H1 (cell line): ENCODE data around the gene TP73. TPM values are rescaled to one million over a fixed set of nuclear protein-coding genes. Genes with fewer than 3 reads are reported as not detected.

ENCODE experiments used
- CTCF ChIA-PET: fragments of 300-600 bp; sonication (Branson Sonifier 250); formaldehyde crosslinking; loops from one replicate; lab custom pipeline; 2021; ENCODE audit not compliant: partially characterized antibody; lab: Charles Lee
- POLR2A ChIA-PET: fragments of 300-600 bp; sonication (Branson Sonifier 250); formaldehyde crosslinking; loops from one replicate; lab custom pipeline; 2021; ENCODE audit warnings: inconsistent platforms; ENCODE audit not compliant: partially characterized antibody; lab: Charles Lee
- DNase-seq, 2 experiments: peaks; one replicate each; pipeline versions ENCODE4 v3.0.0 to v3.0.0-alpha.2; 2010 to 2022; ENCODE audit warnings: low spot score in 2 of 2, low read depth in 1 of 2, mixed read lengths in 1 of 2
- FAIRE-seq: peaks from 2 replicates; lab custom pipeline; 2011; peaks lifted over from hg19 to GRCh38; lab: Jason Lieb, UNC
- H2AFZ ChIP-seq: 2 replicates; pipeline ENCODE4 v1.8.1; 2012; ENCODE audit warnings: low read length, inconsistent platforms
- H2AK5ac ChIP-seq: 2 replicates; pipeline ENCODE4 v1.6.1; 2013; ENCODE audit warnings: low read depth, low read length
- H2BK120ac ChIP-seq: replicated peaks from 2 replicates; pipeline ENCODE3; 2013; ENCODE audit warnings: low read depth, low read length, inconsistent platforms
- H2BK12ac ChIP-seq: 2 replicates; pipeline ENCODE4 v1.6.1; 2013; ENCODE audit warnings: low read depth, low read length
- H2BK15ac ChIP-seq: 2 replicates; pipeline ENCODE4 v1.6.1; 2013; ENCODE audit warnings: low read length
- H2BK20ac ChIP-seq: 2 replicates; pipeline ENCODE4 v1.6.1; 2013; ENCODE audit warnings: low read length
- H2BK5ac ChIP-seq: 2 replicates; pipeline ENCODE4 v1.6.1; 2013; ENCODE audit warnings: low read depth, low read length
- H3K14ac ChIP-seq: 2 replicates; pipeline ENCODE4 v1.6.1; 2013; ENCODE audit warnings: inconsistent platforms; ENCODE audit not compliant: insufficient read length
- H3K18ac ChIP-seq: 2 replicates; pipeline ENCODE4 v1.6.1; 2013; ENCODE audit warnings: low read length; ENCODE audit errors: extremely low read depth
- H3K23ac ChIP-seq: 2 replicates; pipeline ENCODE4 v1.6.1; 2013; ENCODE audit warnings: inconsistent platforms; ENCODE audit not compliant: insufficient read length
- H3K23me2 ChIP-seq: 2 replicates; pipeline ENCODE4 v1.6.1; 2013; ENCODE audit warnings: low read depth, low read length
- H3K27ac ChIP-seq: 2 replicates; pipeline ENCODE4 v1.6.1; 2011; ENCODE audit warnings: low read depth, low read length, inconsistent platforms
- H3K27me3 ChIP-seq, 4 experiments: replicated peaks in 1 of 4; 1 replicate in 1 of 4; 2 replicates in 3 of 4; pipeline versions ENCODE4 v1.6.1 to v1.8.1; 2011 to 2013; ENCODE audit warnings: low read length in 3 of 4, mild to moderate bottlenecking in 3 of 4, inconsistent platforms in 2 of 4, mixed read lengths in 2 of 4, moderate library complexity in 1 of 4; ENCODE audit not compliant: control insufficient read depth in 3 of 4, insufficient read depth in 3 of 4; ENCODE audit errors: extremely low read depth in 1 of 4
- H3K36me3 ChIP-seq, 4 experiments: 2 replicates each; pipeline versions ENCODE4 v1.6.1 to v1.8.1; 2011 to 2013; ENCODE audit warnings: mild to moderate bottlenecking in 4 of 4, low read length in 3 of 4, moderate library complexity in 2 of 4, control low read depth in 1 of 4, inconsistent platforms in 1 of 4; ENCODE audit not compliant: insufficient read depth in 4 of 4, control insufficient read depth in 2 of 4
- H3K4ac ChIP-seq: replicated peaks from 2 replicates; pipeline ENCODE3; 2013; ENCODE audit warnings: low read length, low read depth, mixed read lengths, inconsistent platforms; ENCODE audit not compliant: insufficient read length
- H3K4me1 ChIP-seq, 4 experiments: replicated peaks in 1 of 4; 1 replicate in 1 of 4; 2 replicates in 3 of 4; pipeline versions ENCODE4 v1.6.1 to v1.8.1; 2011 to 2013; ENCODE audit warnings: low read length in 3 of 4, inconsistent platforms in 2 of 4, mixed read lengths in 1 of 4; ENCODE audit not compliant: insufficient read depth in 4 of 4, control insufficient read depth in 3 of 4
- H3K4me2 ChIP-seq, 2 experiments: 2 replicates each; pipeline versions ENCODE4 v1.6.1 to v1.8.1; 2011 to 2013; ENCODE audit warnings: low read depth in 2 of 2, low read length in 2 of 2, control low read depth in 1 of 2, inconsistent platforms in 1 of 2, mild to moderate bottlenecking in 1 of 2; ENCODE audit not compliant: insufficient read depth in 1 of 2
- H3K4me3 ChIP-seq, 4 experiments: fragments of 200-600, 300-600 bp in 1 of 4; sonication (generic), shearing (Covaris generic), sonication (Bioruptor Twin) in 1 of 4; 2 replicates each; pipeline versions ENCODE4 v1.5.1 to v1.8.1; 2011 to 2016; ENCODE audit warnings: low read length in 4 of 4, low read depth in 3 of 4, control low read depth in 2 of 4, inconsistent platforms in 2 of 4, mild to moderate bottlenecking in 2 of 4, mixed read lengths in 1 of 4, moderate library complexity in 1 of 4; ENCODE audit not compliant: insufficient read depth in 2 of 4; ENCODE audit errors: extremely low read depth in 1 of 4
- H3K56ac ChIP-seq: replicated peaks from 2 replicates; pipeline ENCODE3; 2013; ENCODE audit warnings: low read depth, mild to moderate bottlenecking, mixed read lengths, low read length, inconsistent platforms; ENCODE audit not compliant: insufficient read length
- H3K79me1 ChIP-seq: 2 replicates; pipeline ENCODE4 v1.6.1; 2013; ENCODE audit warnings: low read depth, low read length, control low read depth
- H3K79me2 ChIP-seq, 2 experiments: 2 replicates each; pipeline versions ENCODE4 v1.6.1 to v1.8.1; 2012 to 2013; ENCODE audit warnings: low read length in 2 of 2, mild to moderate bottlenecking in 2 of 2, inconsistent platforms in 1 of 2; ENCODE audit not compliant: insufficient read depth in 2 of 2, control insufficient read depth in 1 of 2
- H3K9ac ChIP-seq, 4 experiments: replicated peaks in 1 of 4; 1 replicate in 1 of 4; 2 replicates in 3 of 4; pipeline versions ENCODE4 v1.6.1 to v1.8.1; 2011 to 2013; ENCODE audit warnings: low read depth in 3 of 4, low read length in 3 of 4, control low read depth in 2 of 4, mild to moderate bottlenecking in 2 of 4, moderate library complexity in 2 of 4, inconsistent platforms in 1 of 4; ENCODE audit errors: extremely low read depth in 1 of 4
- H3K9me3 ChIP-seq, 2 experiments: 2 replicates each; pipeline versions ENCODE4 v1.6.1 to v1.8.1; 2012 to 2013; ENCODE audit warnings: mild to moderate bottlenecking in 2 of 2, moderate library complexity in 2 of 2, control low read depth in 1 of 2, inconsistent platforms in 1 of 2, low read depth in 1 of 2, low read length in 1 of 2, mixed read lengths in 1 of 2; ENCODE audit not compliant: insufficient read depth in 2 of 2
- H4K20me1 ChIP-seq, 2 experiments: replicated peaks in 1 of 2; 2 replicates each; pipeline versions ENCODE3 to v1.8.1; 2011 to 2013; ENCODE audit warnings: inconsistent platforms in 2 of 2, low read length in 2 of 2, mild to moderate bottlenecking in 1 of 2; ENCODE audit not compliant: insufficient read depth in 2 of 2, control insufficient read depth in 1 of 2
- H4K5ac ChIP-seq: 2 replicates; pipeline ENCODE4 v1.6.1; 2013; ENCODE audit warnings: low read length, low read depth, mixed read lengths, inconsistent platforms; ENCODE audit not compliant: insufficient read length
- H4K8ac ChIP-seq: 2 replicates; pipeline ENCODE4 v1.8.0; 2013; ENCODE audit warnings: mild to moderate bottlenecking, moderate library complexity, low read length, inconsistent platforms; ENCODE audit not compliant: insufficient read depth; ENCODE audit errors: extremely low read depth
- H4K91ac ChIP-seq: replicated peaks from 2 replicates; pipeline ENCODE3; 2013; ENCODE audit warnings: low read length, mixed read lengths, inconsistent platforms; ENCODE audit not compliant: insufficient read length
- POLR2AphosphoS5 ChIP-seq: IDR thresholded peaks from 2 replicates; pipeline ENCODE4 v1.6.1; 2011; ENCODE audit warnings: low read depth, low read length
- WGBS, 2 experiments: shearing (Covaris generic) in 1 of 2; methylation state at CpG; one replicate each; pipeline versions ENCODE4 v1.1.6 to v1.1.7; 2013 to 2015; ENCODE audit warnings: low lambda C conversion rate in 2 of 2, mixed read lengths in 2 of 2, inconsistent platforms in 1 of 2, low coverage in 1 of 2, missing lambda C conversion rate in 1 of 2; ENCODE audit not compliant: insufficient replicate concordance in 2 of 2, insufficient coverage in 1 of 2, insufficient read length in 1 of 2; ENCODE audit errors: extremely low coverage in 1 of 2, missing lambda C conversion rate in 1 of 2; 5-methylcytosine and 5-hydroxymethylcytosine counted together
- polyA plus RNA-seq, 7 experiments: library from polyadenylated mRNA; depleted of rRNA in 3 of 7; stranded (reverse) in 5 of 7; unstranded in 2 of 7; fragments of >200 nt in 5 of 7; fragments of 200-250 nt in 2 of 7; gene quantifications; 1 replicate in 5 of 7; 2 replicates in 1 of 7; 4 replicates in 1 of 7; pipeline versions ENCODE4 v1.2.1 to v1.2.3, GENCODE V29; 2011 to 2013; ENCODE audit warnings: missing spikeins in 2 of 7, mixed read lengths in 2 of 7
- total RNA-seq: library from RNA; stranded (reverse); fragmentation: NEBNext Ultra II Directional; extraction: Animal tissue kit (Norgen Biotek cat#: 25700); gene quantifications from 2 replicates; pipeline ENCODE4 v1.2.1, GENCODE V29; 2021

The TP73 gene
- total and polyA plus RNA-seq, 2 of the 8 experiments (the other 6 are each of a cell fraction or from before 2014, with no cell fraction given) = 2.6 to 3.1 TPM

DNA sequence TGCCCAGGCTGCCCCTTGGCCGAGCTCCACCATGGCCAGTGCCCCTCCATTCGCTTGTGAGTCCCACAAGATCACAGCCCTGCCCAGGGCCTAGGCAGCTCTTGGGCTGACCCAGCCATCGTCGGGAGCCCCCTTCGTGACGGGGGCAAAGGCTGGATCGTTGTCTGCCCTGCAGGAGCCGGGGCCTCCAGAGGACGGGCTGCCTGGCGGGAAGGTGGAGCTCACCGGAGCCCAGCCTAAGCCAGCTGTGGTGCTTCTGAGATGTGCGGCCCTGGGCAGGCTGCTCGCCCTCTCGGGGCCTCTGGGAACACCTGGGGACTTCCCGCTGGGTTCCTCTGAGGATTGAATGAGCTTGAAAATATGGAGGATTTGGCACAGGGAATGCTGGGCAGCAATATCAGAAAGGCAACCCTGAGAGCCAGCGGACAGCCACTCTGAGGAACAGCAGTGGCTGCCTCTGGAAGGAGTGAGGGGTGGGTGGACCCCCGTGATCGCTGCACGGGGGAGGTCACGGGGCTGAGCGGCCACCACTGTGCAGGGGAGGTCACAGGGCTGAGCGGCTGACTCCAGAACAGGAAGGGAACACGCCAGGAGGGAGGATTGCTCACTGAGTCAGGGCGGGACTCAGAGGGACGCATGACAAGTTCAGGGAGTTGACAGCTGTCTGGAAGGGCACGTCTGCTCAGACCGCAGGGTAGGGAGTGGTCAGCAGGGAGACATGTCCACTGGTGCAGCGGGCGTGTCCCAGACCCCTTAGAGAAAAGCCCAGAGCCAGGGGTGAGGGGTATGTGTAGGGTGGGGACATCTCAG, 19.3 kb downstream of the TP73 start:
- Histone ChIP-seq H3K9ac (no peak overlapping the region), H3K23ac (no peak overlapping the region), H3K79me2 (no peaks in the 10 kb centered on the region), H3K27ac (no peak overlapping the region), H3K36me3 (no peaks in the 10 kb centered on the region), H3K23me2 (peaks cover 4% of the 10 kb centered on the region; the same call in 1 of the 2 replicates), H3K27me3 (peaks cover 0 to 3% (median 0%) of the 10 kb centered on the region in 4 experiments; a peak in 2 of 7 replicates), H3K4me3 (no peak overlapping the region), H4K8ac (no peak overlapping the region; the same call in 1 of the 2 replicates), H3K14ac (no peak overlapping the region), H3K9me3 (no peaks in the 10 kb centered on the region), H2BK15ac (peak overlapping the region; percentile 46; the same call in 1 of the 2 replicates), H2BK120ac (no peak overlapping the region), H2BK12ac (peak overlapping the region; percentile 60; the same call in 1 of the 2 replicates), H3K4ac (peak overlapping the region; percentile 69), H2AK5ac (no peak overlapping the region), H3K4me2 (no peak overlapping the region), H4K91ac (peak overlapping the region; percentile 27), H4K5ac (no peak overlapping the region), H3K56ac (no peak overlapping the region), H2BK5ac (no peak overlapping the region), H2AFZ (no peak overlapping the region), H3K79me1 (no peaks in the 10 kb centered on the region), H3K4me1 (peaks cover 0 to 30% (median 22%) of the 10 kb centered on the region in 4 experiments; a peak in 6 of 7 replicates), H3K18ac (no peak overlapping the region), H4K20me1 (peaks cover 0 to 1% of the 10 kb centered on the region in 2 experiments), H2BK20ac (no peak overlapping the region)
- no peak for FAIRE-seq
- no peak for DNase-seq
- 79% methylated on average over 28 of the region's 29 CpGs; no CpG with 5 or more reads in 1 of the 2 experiments for WGBS, 2 experiments
- ChIA-PET CTCF (interaction anchor here (0.8 to 2.2 kb wide), 8 partner anchors 13 to 57 kb away, joined by 3 to 7 read pairs (median 3); no protein-coding TSS in a partner anchor), POLR2A (interaction anchor here (1.5 kb wide), 1 partner anchor 64 kb away, joined by 3 read pairs; no protein-coding TSS in a partner anchor)
- TF ChIP-seq POLR2AphosphoS5 = no peak
